Smooth muscle cell (in vitro differentiated cells): ENCODE results near the gene C19orf53. TPM values are rescaled to one million over a fixed set of nuclear protein-coding genes. Genes with fewer than 3 reads are reported as not detected.

Experiments
- DNase-seq: peaks from one replicate; lab custom pipeline; 2025; ENCODE audit not compliant: unreplicated experiment; lab: John Stamatoyannopoulos, UW
- H2AFZ ChIP-seq: fragments of 200-600 bp; sonication (generic); 2 replicates; pipeline ENCODE4 v1.6.0; 2016; ENCODE audit warnings: antibody characterized with exemption, low read depth, mild to moderate bottlenecking
- H3F3A ChIP-seq: fragments of 200-600 bp; sonication (generic); 2 replicates; pipeline ENCODE4 v1.6.0; 2017; ENCODE audit warnings: antibody characterized with exemption, low read depth
- H3K27ac ChIP-seq: fragments of 200-600 bp; sonication (generic); 2 replicates; pipeline ENCODE4 v1.5.1; 2016; ENCODE audit warnings: low read depth, mild to moderate bottlenecking
- H3K27me3 ChIP-seq: fragments of 200-600 bp; sonication (generic); 2 replicates; pipeline ENCODE4 v1.6.1; 2016; ENCODE audit warnings: low read depth, mild to moderate bottlenecking
- H3K36me3 ChIP-seq: fragments of 200-600 bp; sonication (generic); 2 replicates; pipeline ENCODE4 v1.5.1; 2016; ENCODE audit warnings: low read depth
- H3K4me1 ChIP-seq: fragments of 200-600 bp; sonication (generic); 2 replicates; pipeline ENCODE4 v1.5.1; 2016; ENCODE audit warnings: low read depth
- H3K4me2 ChIP-seq: fragments of 200-600 bp; sonication (generic); 2 replicates; pipeline ENCODE4 v1.6.0; 2016; ENCODE audit warnings: mild to moderate bottlenecking
- H3K4me3 ChIP-seq: fragments of 200-600 bp; sonication (generic); 2 replicates; pipeline ENCODE4 v1.5.1; 2016; ENCODE audit warnings: mild to moderate bottlenecking
- H3K79me2 ChIP-seq: fragments of 200-600 bp; sonication (generic); 2 replicates; pipeline ENCODE4 v1.6.0; 2016; ENCODE audit warnings: low read depth, mild to moderate bottlenecking
- H3K9ac ChIP-seq: fragments of 200-600 bp; sonication (generic); 2 replicates; pipeline ENCODE4 v1.6.0; 2016; ENCODE audit warnings: low read depth
- H3K9me3 ChIP-seq: fragments of 200-600 bp; sonication (generic); replicated peaks from 2 replicates; pipeline ENCODE4 v1.5.1; 2016; ENCODE audit warnings: low read depth
- H4K20me1 ChIP-seq: fragments of 200-600 bp; sonication (generic); 2 replicates; pipeline ENCODE4 v1.6.0; 2016; ENCODE audit warnings: low read depth
- CTCF ChIP-seq: fragments of 200-600 bp; sonication (generic); IDR thresholded peaks from 2 replicates; pipeline ENCODE4 v1.5.1; 2017; ENCODE audit warnings: borderline replicate concordance, mild to moderate bottlenecking, antibody characterized with exemption; ENCODE audit not compliant: insufficient read depth, poor library complexity, severe bottlenecking
- WGBS: methylation state at CpG from one replicate; pipeline ENCODE4 v1.1.7; 2016; ENCODE audit warnings: low lambda C conversion rate; 5-methylcytosine and 5-hydroxymethylcytosine counted together
- polyA plus RNA-seq: library from polyadenylated mRNA; unstranded; fragments of >200 nt; fragmentation: Nextera tagmentation; extraction: Ambion mirVana; gene quantifications from 2 replicates; pipeline ENCODE4 v1.2.1, GENCODE V29; 2016
- total RNA-seq: library from RNA; depleted of rRNA; stranded (reverse); fragments of >200 nt; gene quantifications from 2 replicates; pipeline ENCODE4 v1.2.3, GENCODE V29; 2014

C19orf53 gene
- total and polyA plus RNA-seq, 2 experiments from 2014 or later = 192 to 298 TPM

DNA sequence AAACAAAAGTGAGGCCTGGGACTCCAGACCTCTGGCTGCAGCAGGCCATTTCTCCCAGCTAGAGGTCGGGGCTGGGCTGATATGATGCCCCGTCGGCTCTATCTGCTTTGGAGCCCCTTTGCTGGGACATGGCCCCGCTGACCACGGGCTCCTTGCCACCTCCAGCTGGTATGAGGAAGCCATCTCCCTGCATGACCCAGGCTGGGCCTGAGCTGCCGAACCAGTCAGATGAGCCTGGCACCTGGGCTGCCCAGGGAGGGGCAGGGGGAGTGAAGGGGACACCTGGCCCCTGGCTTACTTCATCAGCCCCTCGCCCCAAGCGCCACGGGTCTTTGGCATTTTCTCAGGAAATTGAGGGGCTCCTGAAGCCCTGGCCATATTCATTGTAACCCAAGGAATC is 28.8 kb downstream of the C19orf53 start:
- no peaks in the 10 kb centered on the region for H3F3A ChIP-seq
- H3K4me3 ChIP-seq = no peak overlapping the region
- no peaks in the 10 kb centered on the region for H3K27me3 ChIP-seq
- H3K79me2 ChIP-seq = peaks cover 5% of the 10 kb centered on the region
- WGBS = 97% methylated on average over 9 of the region's 9 CpGs
- no peak overlapping the region for H2AFZ ChIP-seq
- no peaks in the 10 kb centered on the region for H3K36me3 ChIP-seq
- no peak overlapping the region for H3K4me2 ChIP-seq
- no peaks in the 10 kb centered on the region for H3K9me3 ChIP-seq
- H3K4me1 ChIP-seq = no peaks in the 10 kb centered on the region
- DNase-seq = no peak
- no peak for TF ChIP-seq CTCF
- H3K27ac ChIP-seq = no peak overlapping the region
- H4K20me1 ChIP-seq = no peaks in the 10 kb centered on the region
- no peak overlapping the region for H3K9ac ChIP-seq

- no peaks in the 10 kb centered on the region for H3K27me3 ChIP-seq
- H3K4me3 ChIP-seq = no peak overlapping the region
- H3K27ac ChIP-seq = no peak overlapping the region
- no peaks in the 10 kb centered on the region for H4K20me1 ChIP-seq
- WGBS = 74% methylated on average over 34 of the region's 35 CpGs
- H3K4me1 ChIP-seq = no peaks in the 10 kb centered on the region
- no peak overlapping the region for H2AFZ ChIP-seq
- H3K79me2 ChIP-seq = no peaks in the 10 kb centered on the region
- H3K9me3 ChIP-seq = no peaks in the 10 kb centered on the region
- H3K36me3 ChIP-seq = no peaks in the 10 kb centered on the region
- no peak for TF ChIP-seq CTCF
- no peak for DNase-seq
- H3K4me2 ChIP-seq = no peak overlapping the region
- no peaks in the 10 kb centered on the region for H3F3A ChIP-seq
- H3K9ac ChIP-seq = no peak overlapping the region
These were observed 30.8 kb downstream of the C19orf53 start for GRCh38 chr19:13804830-13805683.

- Histone ChIP-seq H3F3A (no peaks in the 10 kb centered on the region), H3K27ac (no peak overlapping the region), H3K9me3 (no peaks in the 10 kb centered on the region), H3K4me3 (no peak overlapping the region), H2AFZ (no peak overlapping the region), H3K4me1 (no peaks in the 10 kb centered on the region), H3K36me3 (no peaks in the 10 kb centered on the region), H3K9ac (no peak overlapping the region), H3K79me2 (no peaks in the 10 kb centered on the region), H4K20me1 (no peaks in the 10 kb centered on the region), H3K4me2 (no peak overlapping the region), H3K27me3 (no peaks in the 10 kb centered on the region)
- TF ChIP-seq CTCF = no peak
- DNase-seq = no peak
- 100% methylated on average over 3 of the region's 3 CpGs for WGBS
These were observed 32.5 kb downstream of the C19orf53 start for GRCh38 chr19:13806728-13807127.
